Stomach (tissue), 9 donors: ENCODE data around the gene ZFP62. TPM values are rescaled to one million over a fixed set of nuclear protein-coding genes. Genes with fewer than 3 reads are reported as not detected.

Experiments used
- DNase-seq, 2 donors: peaks; one replicate each; pipeline versions ENCODE4 v3.0.0 to v3.0.0-alpha.2; 2013 to 2019
- H3K27ac ChIP-seq, 5 donors: fragments of 200-600 bp in 4 of 5; sonication (generic) in 4 of 5; one replicate each; pipeline ENCODE4 v1.5.1; 2013 to 2019; ENCODE audit warnings: mild to moderate bottlenecking in 1 of 5, moderate library complexity in 1 of 5
- H3K27me3 ChIP-seq, 3 donors: fragments of 200-600 bp; sonication (generic); one replicate each; pipeline ENCODE4 v1.5.1; 2017 to 2019; ENCODE audit warnings: mixed run types in 1 of 3
- H3K36me3 ChIP-seq, 4 donors: fragments of 200-600 bp; sonication (generic); 1 replicate in 3 of 4; 2 replicates in 1 of 4; pipeline ENCODE4 v1.5.1; 2016 to 2019
- H3K4me1 ChIP-seq, 4 donors: fragments of 200-600 bp; sonication (generic); one replicate each; pipeline ENCODE4 v1.5.1; 2016 to 2019
- H3K4me3 ChIP-seq, 4 donors: fragments of 200-600 bp; sonication (generic) in 3 of 4; one replicate each; pipeline ENCODE4 v1.5.1; 2016 to 2019; ENCODE audit warnings: mild to moderate bottlenecking in 1 of 4
- H3K9me3 ChIP-seq, 4 donors: fragments of 200-600 bp; sonication (generic); one replicate each; pipeline ENCODE4 v1.5.1; 2016 to 2019
- EP300 ChIP-seq: sonication (generic); formaldehyde crosslinking; IDR thresholded peaks from one replicate; pipeline ENCODE4 v1.6.1; 2017; ENCODE audit warnings: antibody characterized with exemption
- POLR2A ChIP-seq, 4 donors: fragments of 450-650 bp; IDR thresholded peaks; one replicate each; pipeline ENCODE4 v1.6.1; 2016; ENCODE audit warnings: antibody characterized with exemption in 4 of 4, control low read depth in 2 of 4, mild to moderate bottlenecking in 1 of 4, moderate library complexity in 1 of 4
- POLR2AphosphoS5 ChIP-seq, 3 donors: sonication (generic); formaldehyde crosslinking; IDR thresholded peaks; one replicate each; pipeline ENCODE4 v1.6.1; 2016; ENCODE audit warnings: antibody characterized with exemption in 3 of 3
- WGBS, 5 donors: extraction: QIAGEN DNeasy Blood & Tissue Kit in 3 of 5; methylation state at CpG; one replicate each; pipeline versions ENCODE4 v1.1.5 to v1.1.7; 2013 to 2018; 5-methylcytosine and 5-hydroxymethylcytosine counted together
- intact Hi-C: fragments of 100-400 bp; cut with DNase I; formaldehyde crosslinking; loops from one replicate; pipeline ENCODE4 v1.15.1; 2023; ENCODE audit warnings: low total_unique reads
- polyA plus RNA-seq, 3 donors: library from polyadenylated mRNA; stranded (reverse); fragments of 200-250 nt; gene quantifications; one replicate each; pipeline ENCODE4 v1.2.3, GENCODE V29; 2013
- total RNA-seq, 5 donors: library from RNA; depleted of rRNA; stranded (reverse); fragments of >200 nt; gene quantifications; one replicate each; pipeline versions ENCODE4 v1.1.0 to v1.2.3, GENCODE V29; 2014 to 2016
- TF ChIP-seq, protein P1 (sequence below), 7 experiments: fragments of 450-650 bp in 4 of 7; fragments of 200-600 bp in 3 of 7; sonication (generic) in 3 of 7; IDR thresholded peaks; one replicate each; pipeline ENCODE4 v1.5.1; 2016 to 2019; ENCODE audit warnings: antibody characterized with exemption in 7 of 7, control low read depth in 2 of 7, mild to moderate bottlenecking in 1 of 7
- donor health status: healthy with polysubstance abuse.
- donor health status: Bipolar disorder and iron deficiency.
- donor health status: healthy.

Gene ZFP62
- total and polyA plus RNA-seq, 8 donors, result 7.8 to 46.9 (median 16.2) TPM

DNA sequence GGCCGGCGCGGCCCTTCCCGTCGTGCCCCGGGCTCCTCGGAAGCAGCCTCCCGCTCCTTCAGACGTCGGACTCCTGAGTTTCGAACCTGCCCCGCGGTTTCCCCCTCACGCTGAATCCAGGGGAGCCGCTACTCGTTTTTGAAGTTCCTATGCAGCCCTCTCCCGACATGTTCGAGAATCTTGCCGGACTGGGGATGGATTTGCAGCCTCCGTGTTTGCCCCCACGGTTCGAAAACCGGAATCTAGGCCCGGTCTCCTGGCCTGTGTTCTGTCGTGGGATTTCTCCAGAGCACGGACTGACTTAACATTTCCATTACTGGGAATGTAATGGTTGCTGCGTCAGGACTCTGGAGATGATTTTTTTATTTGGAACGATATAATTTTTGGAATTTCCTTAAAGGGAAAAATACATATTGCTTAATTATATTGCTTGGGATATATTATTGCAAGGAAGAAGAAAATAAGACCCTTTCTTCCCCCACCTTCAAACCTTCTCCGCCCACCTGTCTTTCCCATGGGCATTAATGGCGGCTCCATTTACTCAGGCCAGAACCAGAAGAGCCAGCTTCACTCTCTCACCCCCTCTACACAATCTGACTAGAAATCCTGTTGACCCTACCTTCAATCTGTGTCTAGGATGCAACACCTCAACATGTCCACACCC lies 50.0 kb downstream of the ZFP62 start:
- intact Hi-C loops, result no loop called here
- Histone ChIP-seq H3K4me1 (peaks cover 42 to 53% (median 46%) of the 10 kb centered on the region in 4 donors), H3K4me3 (peak overlapping the region; percentile 56 to 75 (median 68)), H3K9me3 (no peaks in the 10 kb centered on the region), H3K27ac (peak overlapping the region; percentile 97 to 99 (median 98)), H3K36me3 (peaks cover 0 to 7% (median 0%) of the 10 kb centered on the region in 4 donors), H3K27me3 (no peaks in the 10 kb centered on the region)
- 7 to 11% (median 8%) methylated on average over 19 to 30 of the region's 30 CpGs for WGBS, 5 donors
- TF ChIP-seq EP300, result no peak
- TF ChIP-seq, protein P1, sequence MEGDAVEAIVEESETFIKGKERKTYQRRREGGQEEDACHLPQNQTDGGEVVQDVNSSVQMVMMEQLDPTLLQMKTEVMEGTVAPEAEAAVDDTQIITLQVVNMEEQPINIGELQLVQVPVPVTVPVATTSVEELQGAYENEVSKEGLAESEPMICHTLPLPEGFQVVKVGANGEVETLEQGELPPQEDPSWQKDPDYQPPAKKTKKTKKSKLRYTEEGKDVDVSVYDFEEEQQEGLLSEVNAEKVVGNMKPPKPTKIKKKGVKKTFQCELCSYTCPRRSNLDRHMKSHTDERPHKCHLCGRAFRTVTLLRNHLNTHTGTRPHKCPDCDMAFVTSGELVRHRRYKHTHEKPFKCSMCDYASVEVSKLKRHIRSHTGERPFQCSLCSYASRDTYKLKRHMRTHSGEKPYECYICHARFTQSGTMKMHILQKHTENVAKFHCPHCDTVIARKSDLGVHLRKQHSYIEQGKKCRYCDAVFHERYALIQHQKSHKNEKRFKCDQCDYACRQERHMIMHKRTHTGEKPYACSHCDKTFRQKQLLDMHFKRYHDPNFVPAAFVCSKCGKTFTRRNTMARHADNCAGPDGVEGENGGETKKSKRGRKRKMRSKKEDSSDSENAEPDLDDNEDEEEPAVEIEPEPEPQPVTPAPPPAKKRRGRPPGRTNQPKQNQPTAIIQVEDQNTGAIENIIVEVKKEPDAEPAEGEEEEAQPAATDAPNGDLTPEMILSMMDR (IDR thresholded peaks at IDR 0.05), result no peak
- no peak for TF ChIP-seq POLR2AphosphoS5 (IDR thresholded peaks at IDR 0.05)
- TF ChIP-seq POLR2A (IDR thresholded peaks at IDR 0.05), result no peak
- DNase-seq, result no peak

DNA sequence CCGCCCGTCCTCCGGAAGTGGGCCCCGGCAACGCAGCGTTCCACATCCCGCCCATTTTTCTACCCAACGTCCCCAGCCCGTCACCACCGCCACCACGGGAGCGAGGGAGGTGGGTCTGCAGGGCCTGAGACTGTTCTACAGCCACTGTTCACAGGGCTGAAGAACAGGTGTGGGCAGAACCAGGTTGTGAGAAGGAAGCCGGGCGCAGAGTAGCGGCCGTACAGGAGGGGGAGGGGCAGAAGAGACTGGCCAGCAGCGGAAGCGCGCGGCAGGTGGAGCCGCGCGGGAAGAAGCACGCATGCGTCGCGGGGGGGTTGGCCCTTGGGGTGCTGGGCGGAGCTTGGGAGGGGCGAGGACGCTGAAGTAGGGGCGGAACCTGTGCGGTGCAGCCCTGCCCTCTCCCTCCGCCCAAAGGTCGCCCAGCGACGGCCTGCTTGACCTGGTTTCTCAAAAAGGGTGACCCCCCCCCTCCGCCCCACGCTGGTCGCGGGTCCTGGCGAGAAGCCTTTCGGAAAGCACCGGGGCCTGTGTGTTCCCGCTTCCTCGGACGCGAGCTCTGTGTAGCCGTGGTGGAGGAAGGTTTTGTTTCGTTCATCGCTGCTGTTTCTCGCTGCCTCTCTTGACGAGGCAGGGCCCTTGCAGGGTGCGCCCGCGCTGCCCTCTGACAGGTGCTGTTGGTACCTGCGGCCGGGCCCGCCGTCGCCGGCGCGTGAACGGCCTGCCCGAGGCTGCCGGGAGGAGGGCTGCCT lies 50.7 kb downstream of the ZFP62 start:
- H3K9me3 ChIP-seq, result no peaks in the 10 kb centered on the region
- WGBS, 5 donors, result 0 to 1% (median 0%) methylated on average over 32 to 66 of the region's 66 CpGs
- peak in 2 of 3 donors; percentile 48 to 61 for TF ChIP-seq POLR2AphosphoS5 (IDR thresholded peaks at IDR 0.05)
- no peak for TF ChIP-seq EP300
- peak in 2 of 4 donors; percentile 13 to 33 for TF ChIP-seq POLR2A (IDR thresholded peaks at IDR 0.05)
- H3K4me3 ChIP-seq, result peak overlapping the region; percentile 56 to 75 (median 68)
- peak overlapping the region; percentile 97 to 99 (median 98) for H3K27ac ChIP-seq
- DNase-seq, result peak; percentile 97 to 99
- intact Hi-C loops, result no loop called here
- H3K4me1 ChIP-seq, result peaks cover 47 to 57% (median 53%) of the 10 kb centered on the region in 4 donors
- H3K36me3 ChIP-seq, result peaks cover 0 to 7% (median 0%) of the 10 kb centered on the region in 4 donors
- H3K27me3 ChIP-seq, result no peaks in the 10 kb centered on the region

DNA sequence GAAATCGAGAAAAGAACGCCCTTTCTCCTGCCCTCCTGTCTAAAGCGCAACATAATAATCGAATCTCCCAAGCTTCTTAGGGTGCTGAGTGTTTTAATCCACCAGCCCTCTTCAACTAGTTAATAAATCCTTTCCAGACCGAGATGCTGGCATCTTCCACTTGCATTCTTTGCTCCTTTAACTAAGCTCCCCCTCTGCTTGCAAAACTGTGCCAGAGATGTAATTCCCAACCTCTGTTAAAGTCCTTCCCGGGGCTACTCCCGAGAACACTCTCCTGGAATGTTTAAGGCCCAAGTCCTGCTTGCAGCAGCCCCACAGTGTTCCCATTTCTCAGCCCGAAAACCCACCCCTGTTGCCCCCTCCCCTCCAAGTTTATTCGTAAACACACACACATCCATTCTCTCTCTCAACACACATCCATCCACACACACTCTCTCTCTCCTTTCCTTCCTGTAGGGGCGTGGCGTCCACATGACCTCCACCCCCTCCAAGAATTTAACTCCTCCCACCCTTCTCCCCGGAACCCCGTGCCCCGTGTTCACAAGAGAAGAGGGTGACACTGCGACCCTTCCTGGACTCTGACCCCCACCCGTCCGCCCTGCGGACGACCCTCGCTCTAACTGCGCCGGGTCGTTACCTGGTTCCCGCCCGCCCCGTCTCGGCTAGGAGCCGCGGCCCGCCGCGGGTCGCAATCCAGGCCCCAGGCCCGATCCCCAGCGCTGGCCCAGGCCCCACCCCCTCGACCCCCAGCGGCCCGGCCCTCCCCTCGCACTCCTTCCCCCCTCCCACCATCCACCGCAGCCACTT lies 51.5 kb downstream of the ZFP62 start:
- H3K27me3 ChIP-seq, result no peaks in the 10 kb centered on the region
- DNase-seq, result peak; percentile 91 to 96
- peak overlapping the region; percentile 97 to 99 (median 98) for H3K27ac ChIP-seq
- 1 to 3% (median 2%) methylated on average over 23 to 40 of the region's 40 CpGs for WGBS, 5 donors
- H3K4me3 ChIP-seq, result peak overlapping the region; percentile 56 to 75 (median 68)
- H3K36me3 ChIP-seq, result peaks cover 0 to 7% (median 0%) of the 10 kb centered on the region in 4 donors
- no peaks in the 10 kb centered on the region for H3K9me3 ChIP-seq
- peaks cover 52 to 65% (median 60%) of the 10 kb centered on the region in 4 donors for H3K4me1 ChIP-seq
- intact Hi-C loops, result no loop called here
- TF ChIP-seq, protein P1 (IDR thresholded peaks at IDR 0.05), result no peak
- TF ChIP-seq POLR2AphosphoS5 (IDR thresholded peaks at IDR 0.05), result peak; percentile 40 to 60 (median 52)
- no peak for TF ChIP-seq POLR2A (IDR thresholded peaks at IDR 0.05)

DNA sequence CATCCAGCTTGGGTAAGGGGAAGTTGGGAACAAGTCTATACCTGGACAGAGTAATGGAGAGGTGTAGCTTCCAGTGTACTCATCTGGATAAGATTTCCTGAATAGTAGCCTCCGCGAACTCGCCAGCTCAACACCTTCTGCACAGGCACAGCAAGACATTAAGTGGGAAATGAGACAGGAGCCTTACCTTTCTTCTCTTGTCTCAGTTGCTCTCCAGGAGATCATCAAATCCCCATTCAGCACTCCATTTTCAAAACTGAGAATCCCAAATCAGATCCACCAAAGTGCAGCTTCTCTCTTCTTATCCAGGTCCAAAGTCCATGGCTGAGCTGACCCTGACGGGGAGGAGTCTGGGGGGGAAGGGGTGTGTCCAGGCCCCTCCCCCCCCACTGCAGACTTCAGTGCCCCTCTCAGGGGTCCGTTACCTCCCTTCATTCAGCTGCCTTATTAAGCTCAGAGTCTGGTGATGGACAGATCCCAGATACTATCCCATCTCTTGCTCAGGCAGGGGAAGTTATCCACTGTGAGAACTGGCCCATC lies 52.5 kb downstream of the ZFP62 start:
- H3K9me3 ChIP-seq, result no peaks in the 10 kb centered on the region
- TF ChIP-seq POLR2A (IDR thresholded peaks at IDR 0.05) (no peak), POLR2AphosphoS5 (IDR thresholded peaks at IDR 0.05) (no peak), EP300 (no peak)
- TF ChIP-seq, protein P1 (IDR thresholded peaks at IDR 0.05), result no peak
- 47 to 74% (median 72%) methylated on average over 5 of the region's 5 CpGs for WGBS, 5 donors
- H3K4me3 ChIP-seq, result peak overlapping the region; percentile 56 to 75 (median 68)
- H3K36me3 ChIP-seq, result peaks cover 0 to 7% (median 0%) of the 10 kb centered on the region in 4 donors
- intact Hi-C loops, result no loop called here
- peak overlapping the region in 4 of 5 donors; percentile 97 to 99 (median 98) for H3K27ac ChIP-seq
- H3K27me3 ChIP-seq, result no peaks in the 10 kb centered on the region
- peaks cover 63 to 75% (median 71%) of the 10 kb centered on the region in 4 donors for H3K4me1 ChIP-seq
- peak in 1 of 2 donors; percentile 33 for DNase-seq
